GM21529 (cell line): ENCODE measurements around the gene LCE4A.
"Not testable (repeated sequence)": the region's sequence is repeated elsewhere in the genome, so short reads cannot be mapped to it uniquely, and the experiment has no call there.

Source experiments
- ATAC-seq: cut with Tn5 transposase; IDR thresholded peaks from one replicate; pipeline ENCODE4 v1.9.1; 2021; ENCODE audit not compliant: unreplicated experiment

LCE4A gene

GRCh38 chr1:152707860-152708259 lies at the start of gene LCE4A:
LCE4A (plus strand) TSS chr1:152708160; CDS start chr1:152709076, 916 bp downstream.
- ATAC-seq: no peak

GRCh38 chr1:152658649-152659048 lies 49.3 kb upstream of the LCE4A start:
- no peak for ATAC-seq

- ATAC-seq: no peak
Observed at GRCh38 chr1:152663098-152663497, 44.9 kb upstream of the LCE4A start, which contains the start of gene LCE2D. LCE2D (plus strand) TSS chr1:152663380; CDS start chr1:152664106, 726 bp downstream.

- not testable (repeated sequence) for ATAC-seq
Observed at GRCh38 chr1:152666171-152666570, 41.8 kb upstream of the LCE4A start.

GRCh38 chr1:152667648-152668047 lies 40.3 kb upstream of the LCE4A start:
- ATAC-seq: no peak

- ATAC-seq: no peak
Observed at GRCh38 chr1:152673016-152673415, 34.9 kb upstream of the LCE4A start.

- not testable (repeated sequence) for ATAC-seq
Observed at GRCh38 chr1:152674983-152675382, 33.0 kb upstream of the LCE4A start, which contains the start of gene LCE2C. LCE2C (plus strand) TSS chr1:152675279; CDS start chr1:152676016, 737 bp downstream.

GRCh38 chr1:152679459-152679858 lies 28.5 kb upstream of the LCE4A start:
- no peak for ATAC-seq

GRCh38 chr1:152681616-152682015 lies 26.3 kb upstream of the LCE4A start:
- no peak for ATAC-seq

GRCh38 chr1:152683846-152684245 lies 24.1 kb upstream of the LCE4A start:
- no peak for ATAC-seq

- ATAC-seq: not testable (repeated sequence)
Observed at GRCh38 chr1:152685823-152686222, 22.1 kb upstream of the LCE4A start, which contains the start of gene LCE2B. LCE2B (plus strand) TSS chr1:152686123; CDS start chr1:152686844, 721 bp downstream.

GRCh38 chr1:152697701-152698600 lies 10.0 kb upstream of the LCE4A start, which contains the start of gene LCE2A:
LCE2A (plus strand) TSS chr1:152698345; CDS start chr1:152698902, 557 bp downstream.
- ATAC-seq: no peak

- no peak for ATAC-seq
Observed at GRCh38 chr1:152699746-152700145, 8.2 kb upstream of the LCE4A start.

- ATAC-seq: no peak
Observed at GRCh38 chr1:152718238-152718637, 10.3 kb downstream of the LCE4A start.

GRCh38 chr1:152725261-152725660 lies 17.3 kb downstream of the LCE4A start:
- ATAC-seq: no peak

GRCh38 chr1:152728986-152729385 lies 21.0 kb downstream of the LCE4A start:
- no peak for ATAC-seq

GRCh38 chr1:152735648-152736047 lies 27.7 kb downstream of the LCE4A start:
- no peak for ATAC-seq

GRCh38 chr1:152737997-152738396 lies 30.0 kb downstream of the LCE4A start:
- ATAC-seq: no peak

- ATAC-seq: no peak
Observed at GRCh38 chr1:152739841-152740240, 31.9 kb downstream of the LCE4A start.

- ATAC-seq: no peak
Observed at GRCh38 chr1:152741656-152742055, 33.7 kb downstream of the LCE4A start.

- no peak for ATAC-seq
Observed at GRCh38 chr1:152743371-152744145, 35.6 kb downstream of the LCE4A start.
